ENCODE measurements around the gene ATP6V0A4.

Gene ATP6V0A4

DNA sequence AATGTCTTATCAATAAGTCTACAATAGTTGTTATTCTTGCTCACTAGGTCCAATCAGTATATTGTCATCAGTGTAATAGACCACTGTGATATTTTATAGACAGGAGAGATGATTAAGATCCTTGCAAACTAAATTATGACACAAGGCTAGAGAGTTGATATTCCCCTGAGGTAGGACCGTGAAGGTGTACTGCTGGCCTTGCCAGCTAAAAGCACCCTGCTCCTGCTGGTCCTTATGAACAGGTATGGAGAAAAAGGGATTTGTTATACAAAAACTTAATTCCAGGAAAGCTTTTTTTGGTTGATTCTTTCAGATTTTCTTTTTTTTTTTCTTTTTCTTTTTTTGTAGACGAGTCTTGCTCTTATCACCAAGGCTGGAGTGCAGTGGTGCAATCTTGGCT, 17.0 kb downstream of the ATP6V0A4 start:
- H3K4me1 ChIP-seq (ENCODE audit: low read depth, poor library complexity, severe bottlenecking), result no peaks in the 10 kb centered on the region
- H4K20me1 ChIP-seq (ENCODE audit: insufficient read depth), result no peaks in the 10 kb centered on the region
- H2AFZ ChIP-seq (ENCODE audit: low read depth), result no peak overlapping the region
- no peak overlapping the region for H3K4me3 ChIP-seq (IDR thresholded peaks at IDR 0.05; ENCODE audit: insufficient read depth, low read depth, low read length)
- TF ChIP-seq, protein P1, sequence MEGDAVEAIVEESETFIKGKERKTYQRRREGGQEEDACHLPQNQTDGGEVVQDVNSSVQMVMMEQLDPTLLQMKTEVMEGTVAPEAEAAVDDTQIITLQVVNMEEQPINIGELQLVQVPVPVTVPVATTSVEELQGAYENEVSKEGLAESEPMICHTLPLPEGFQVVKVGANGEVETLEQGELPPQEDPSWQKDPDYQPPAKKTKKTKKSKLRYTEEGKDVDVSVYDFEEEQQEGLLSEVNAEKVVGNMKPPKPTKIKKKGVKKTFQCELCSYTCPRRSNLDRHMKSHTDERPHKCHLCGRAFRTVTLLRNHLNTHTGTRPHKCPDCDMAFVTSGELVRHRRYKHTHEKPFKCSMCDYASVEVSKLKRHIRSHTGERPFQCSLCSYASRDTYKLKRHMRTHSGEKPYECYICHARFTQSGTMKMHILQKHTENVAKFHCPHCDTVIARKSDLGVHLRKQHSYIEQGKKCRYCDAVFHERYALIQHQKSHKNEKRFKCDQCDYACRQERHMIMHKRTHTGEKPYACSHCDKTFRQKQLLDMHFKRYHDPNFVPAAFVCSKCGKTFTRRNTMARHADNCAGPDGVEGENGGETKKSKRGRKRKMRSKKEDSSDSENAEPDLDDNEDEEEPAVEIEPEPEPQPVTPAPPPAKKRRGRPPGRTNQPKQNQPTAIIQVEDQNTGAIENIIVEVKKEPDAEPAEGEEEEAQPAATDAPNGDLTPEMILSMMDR (conservative IDR thresholded peaks at IDR 0.05; ENCODE audit: low read depth, low read length), result no peak
- no peak overlapping the region for H3K4me2 ChIP-seq
- no peaks in the 10 kb centered on the region for H3K79me2 ChIP-seq (ENCODE audit: insufficient read depth, low read depth)
- H3K27ac ChIP-seq, result no peak overlapping the region
- H3K36me3 ChIP-seq (ENCODE audit: insufficient read depth), result no peaks in the 10 kb centered on the region
- H3K9ac ChIP-seq, result no peak overlapping the region
- no peaks in the 10 kb centered on the region for H3K27me3 ChIP-seq (ENCODE audit: insufficient read depth, low read depth)

DNA sequence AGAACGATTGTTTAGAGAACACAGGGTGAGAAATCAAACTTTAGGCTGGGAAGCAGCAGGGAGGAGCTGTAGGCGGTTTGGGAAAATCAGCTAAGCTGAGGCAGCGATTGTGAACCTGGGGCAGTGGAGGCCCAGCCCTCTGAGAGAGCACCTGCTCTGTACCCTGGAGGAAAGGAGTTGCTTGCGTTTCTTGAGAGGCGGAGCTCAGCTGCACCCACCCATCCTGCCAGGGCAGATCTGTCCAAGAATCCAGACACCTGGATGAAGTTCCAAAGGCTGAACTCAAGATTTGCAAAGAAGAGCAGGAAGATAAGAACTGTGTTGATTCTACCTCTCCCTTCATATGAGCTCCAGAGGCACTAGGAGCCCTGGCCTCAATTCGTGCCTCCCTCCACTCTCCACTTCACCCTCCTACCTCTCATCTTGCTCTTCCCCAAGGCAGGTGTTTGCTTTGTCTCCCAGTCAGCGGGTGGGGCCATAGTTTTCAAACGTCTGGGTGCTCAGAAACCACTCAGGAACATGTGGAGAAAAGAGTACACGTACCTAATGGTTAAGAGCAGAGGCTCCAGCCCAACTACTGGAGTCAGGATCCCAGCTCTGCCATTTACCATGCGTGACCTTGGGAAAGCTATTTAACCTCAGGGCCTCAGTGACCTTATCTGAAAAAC, 21.7 kb downstream of the ATP6V0A4 start:
- no peak overlapping the region for H3K9ac ChIP-seq
- H2AFZ ChIP-seq (ENCODE audit: low read depth), result no peak overlapping the region
- H3K36me3 ChIP-seq (ENCODE audit: insufficient read depth), result no peaks in the 10 kb centered on the region
- no peak overlapping the region for H3K27ac ChIP-seq
- H4K20me1 ChIP-seq (ENCODE audit: insufficient read depth), result no peaks in the 10 kb centered on the region
- H3K4me1 ChIP-seq (ENCODE audit: low read depth, poor library complexity, severe bottlenecking), result no peaks in the 10 kb centered on the region
- H3K4me3 ChIP-seq (IDR thresholded peaks at IDR 0.05; ENCODE audit: insufficient read depth, low read depth, low read length), result no peak overlapping the region
- H3K27me3 ChIP-seq (ENCODE audit: insufficient read depth, low read depth), result no peaks in the 10 kb centered on the region
- TF ChIP-seq, protein P1 (conservative IDR thresholded peaks at IDR 0.05; ENCODE audit: low read depth, low read length), result no peak
- no peaks in the 10 kb centered on the region for H3K79me2 ChIP-seq (ENCODE audit: insufficient read depth, low read depth)
- H3K4me2 ChIP-seq, result no peak overlapping the region

GRCh38 chr7:138773817-138774216, 24.2 kb downstream of the ATP6V0A4 start:
- Histone ChIP-seq H3K36me3 (ENCODE audit: insufficient read depth) (no peaks in the 10 kb centered on the region), H3K27ac (no peak overlapping the region), H3K79me2 (ENCODE audit: insufficient read depth, low read depth) (no peaks in the 10 kb centered on the region), H3K4me3 (IDR thresholded peaks at IDR 0.05; ENCODE audit: insufficient read depth, low read depth, low read length) (no peak overlapping the region), H4K20me1 (ENCODE audit: insufficient read depth) (no peaks in the 10 kb centered on the region), H3K9ac (no peak overlapping the region), H3K4me2 (no peak overlapping the region), H3K4me1 (ENCODE audit: low read depth, poor library complexity, severe bottlenecking) (no peaks in the 10 kb centered on the region), H3K27me3 (ENCODE audit: insufficient read depth, low read depth) (no peaks in the 10 kb centered on the region), H2AFZ (ENCODE audit: low read depth) (no peak overlapping the region)
- TF ChIP-seq, protein P1 (conservative IDR thresholded peaks at IDR 0.05; ENCODE audit: low read depth, low read length), result no peak

- TF ChIP-seq, protein P1 (conservative IDR thresholded peaks at IDR 0.05; ENCODE audit: low read depth, low read length), result no peak
- no peak overlapping the region for H3K4me3 ChIP-seq (IDR thresholded peaks at IDR 0.05; ENCODE audit: insufficient read depth, low read depth, low read length)
- H3K4me2 ChIP-seq, result no peak overlapping the region
- no peaks in the 10 kb centered on the region for H4K20me1 ChIP-seq (ENCODE audit: insufficient read depth)
- H3K79me2 ChIP-seq (ENCODE audit: insufficient read depth, low read depth), result no peaks in the 10 kb centered on the region
- no peaks in the 10 kb centered on the region for H3K4me1 ChIP-seq (ENCODE audit: low read depth, poor library complexity, severe bottlenecking)
- no peaks in the 10 kb centered on the region for H3K27me3 ChIP-seq (ENCODE audit: insufficient read depth, low read depth)
- no peak overlapping the region for H3K9ac ChIP-seq
- no peak overlapping the region for H3K27ac ChIP-seq
- H2AFZ ChIP-seq (ENCODE audit: low read depth), result no peak overlapping the region
- no peaks in the 10 kb centered on the region for H3K36me3 ChIP-seq (ENCODE audit: insufficient read depth)
These were observed 24.8 kb downstream of the ATP6V0A4 start for GRCh38 chr7:138773176-138773575.
